ENCODE results near the gene LAMA2.

Gene LAMA2

GRCh38 chr6:129381885-129382284 lies 498.9 kb downstream of the LAMA2 start:
- no peak for ATAC-seq

GRCh38 chr6:129382916-129383315 lies 500.0 kb downstream of the LAMA2 start:
- no peak for ATAC-seq

GRCh38 chr6:129385117-129385516 lies 502.2 kb downstream of the LAMA2 start:
- ATAC-seq, result no peak

- ATAC-seq, result no peak
These were observed 508.0 kb downstream of the LAMA2 start for GRCh38 chr6:129390900-129391299.

- no peak for ATAC-seq
These were observed 510.7 kb downstream of the LAMA2 start for GRCh38 chr6:129393654-129394053.

GRCh38 chr6:129398764-129399163 lies 515.8 kb downstream of the LAMA2 start:
- ATAC-seq, result no peak

- no peak for ATAC-seq
These were observed 519.3 kb downstream of the LAMA2 start for GRCh38 chr6:129402244-129402643.

GRCh38 chr6:129411092-129411491 lies 528.2 kb downstream of the LAMA2 start:
- no peak for ATAC-seq

GRCh38 chr6:129416337-129416990 lies 533.5 kb downstream of the LAMA2 start:
- ATAC-seq, result no peak

GRCh38 chr6:129417416-129418086 lies 534.6 kb downstream of the LAMA2 start:
- no peak for ATAC-seq

GRCh38 chr6:129419324-129419723 lies 536.4 kb downstream of the LAMA2 start:
- ATAC-seq, result no peak

- no peak for ATAC-seq
These were observed 543.4 kb downstream of the LAMA2 start for GRCh38 chr6:129426343-129426742.

GRCh38 chr6:129429956-129430355 lies 547.0 kb downstream of the LAMA2 start:
- ATAC-seq, result no peak

- ATAC-seq, result no peak
These were observed 549.8 kb downstream of the LAMA2 start for GRCh38 chr6:129432738-129433137.

- no peak for ATAC-seq
These were observed 551.2 kb downstream of the LAMA2 start for GRCh38 chr6:129434091-129434490.

- no peak for ATAC-seq
These were observed 557.8 kb downstream of the LAMA2 start for GRCh38 chr6:129440691-129441090.

- no peak for ATAC-seq
These were observed 561.7 kb downstream of the LAMA2 start for GRCh38 chr6:129444683-129445082.

GRCh38 chr6:129446272-129447197 lies 563.6 kb downstream of the LAMA2 start:
- no peak for ATAC-seq

GRCh38 chr6:129447198-129447565 lies 564.2 kb downstream of the LAMA2 start:
- no peak for ATAC-seq

GRCh38 chr6:129448965-129449364 lies 566.0 kb downstream of the LAMA2 start:
- peak; percentile 87 to 91 for ATAC-seq

- no peak for ATAC-seq
These were observed 568.2 kb downstream of the LAMA2 start for GRCh38 chr6:129451187-129451586.

- peak; percentile 22 to 33 for ATAC-seq
These were observed 570.1 kb downstream of the LAMA2 start for GRCh38 chr6:129453073-129453472.

- no peak for ATAC-seq
These were observed 571.5 kb downstream of the LAMA2 start for GRCh38 chr6:129454488-129454887.
